Rectal smooth muscle tissue (tissue), 1 donor: ENCODE measurements around the gene RASA3.

Source experiments
- H3K27ac ChIP-seq: one replicate; pipeline ENCODE4 v1.7.0; 2013; ENCODE audit warnings: low read depth, low read length, inconsistent platforms
- H3K27me3 ChIP-seq: one replicate; pipeline ENCODE4 v1.7.0; 2013; ENCODE audit warnings: low read length; ENCODE audit not compliant: control insufficient read depth, insufficient read depth
- H3K36me3 ChIP-seq: one replicate; pipeline ENCODE4 v1.7.0; 2013; ENCODE audit warnings: low read length; ENCODE audit not compliant: control insufficient read depth, insufficient read depth
- H3K4me1 ChIP-seq: one replicate; pipeline ENCODE4 v1.7.0; 2013; ENCODE audit warnings: low read length; ENCODE audit not compliant: control insufficient read depth, insufficient read depth
- H3K4me3 ChIP-seq: one replicate; pipeline ENCODE4 v1.7.0; 2013; ENCODE audit warnings: low read length
- H3K9ac ChIP-seq: one replicate; pipeline ENCODE4 v1.7.0; 2013; ENCODE audit warnings: low read length

RASA3 gene

DNA sequence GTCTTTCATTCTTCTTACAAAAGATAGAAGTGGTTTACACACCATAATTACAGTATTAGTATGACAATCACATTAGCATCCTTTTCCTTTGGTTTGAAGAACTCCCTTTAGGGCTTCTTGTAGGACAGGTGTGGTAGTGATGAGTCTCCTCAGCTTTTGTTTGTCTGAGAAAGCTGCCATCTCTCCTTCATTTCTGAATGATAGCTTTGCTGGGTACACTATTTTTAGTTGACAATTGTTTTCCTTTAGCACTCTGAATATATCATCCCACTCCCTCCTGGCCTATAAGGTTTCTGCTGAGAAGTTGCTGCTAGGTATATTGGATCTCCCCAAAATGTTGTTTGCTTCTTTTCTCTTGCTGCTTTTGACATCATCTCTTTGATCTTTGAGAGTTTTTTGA, 39.3 kb downstream of the RASA3 start:
- Histone ChIP-seq H3K4me3 (no peak overlapping the region), H3K27me3 (no peaks in the 10 kb centered on the region), H3K4me1 (no peaks in the 10 kb centered on the region), H3K27ac (no peak overlapping the region), H3K9ac (no peak overlapping the region), H3K36me3 (no peaks in the 10 kb centered on the region)

DNA sequence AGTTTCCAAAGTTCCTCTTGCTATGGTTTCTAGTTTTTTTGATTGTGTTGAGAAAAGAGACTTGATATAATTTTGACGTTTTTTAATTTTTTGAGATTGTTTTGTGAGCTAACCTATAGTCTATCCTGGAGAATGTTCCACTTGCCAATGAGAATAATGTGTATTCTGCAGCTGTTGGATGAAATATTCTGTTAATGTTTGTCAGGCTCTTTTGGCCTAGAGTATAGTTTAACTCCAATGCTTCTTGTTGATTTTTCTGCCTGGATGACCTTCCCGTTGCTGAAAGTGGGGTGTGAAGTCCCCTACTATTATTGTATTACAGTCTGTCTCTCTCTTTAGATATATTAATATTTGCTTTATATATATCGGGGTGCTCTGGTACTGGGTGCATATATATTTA, 40.0 kb downstream of the RASA3 start:
- Histone ChIP-seq H3K4me1 (no peaks in the 10 kb centered on the region), H3K9ac (no peak overlapping the region), H3K27me3 (no peaks in the 10 kb centered on the region), H3K36me3 (no peaks in the 10 kb centered on the region), H3K4me3 (no peak overlapping the region), H3K27ac (no peak overlapping the region)

DNA sequence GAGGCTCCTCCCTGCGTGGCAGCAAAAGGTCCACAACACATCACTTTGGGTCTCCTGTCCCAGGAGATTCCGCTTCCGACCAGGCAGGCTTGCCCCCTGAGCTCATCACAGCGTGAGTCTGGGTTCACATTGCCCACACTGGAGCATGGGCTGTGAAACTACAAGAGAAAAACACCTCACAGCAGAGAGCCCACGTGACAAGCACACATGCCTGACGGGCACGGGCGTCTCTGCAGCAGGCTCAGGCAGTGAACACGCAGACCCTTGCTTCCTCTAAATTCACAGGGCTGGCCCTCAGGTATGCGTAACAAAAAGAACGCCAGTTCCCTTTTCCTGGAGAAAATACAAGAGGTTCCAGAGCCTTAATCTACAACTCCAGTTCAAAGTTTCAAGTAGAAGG, 41.9 kb downstream of the RASA3 start:
- Histone ChIP-seq H3K9ac (no peak overlapping the region), H3K36me3 (no peaks in the 10 kb centered on the region), H3K4me3 (no peak overlapping the region), H3K27ac (no peak overlapping the region), H3K27me3 (no peaks in the 10 kb centered on the region), H3K4me1 (no peaks in the 10 kb centered on the region)

DNA sequence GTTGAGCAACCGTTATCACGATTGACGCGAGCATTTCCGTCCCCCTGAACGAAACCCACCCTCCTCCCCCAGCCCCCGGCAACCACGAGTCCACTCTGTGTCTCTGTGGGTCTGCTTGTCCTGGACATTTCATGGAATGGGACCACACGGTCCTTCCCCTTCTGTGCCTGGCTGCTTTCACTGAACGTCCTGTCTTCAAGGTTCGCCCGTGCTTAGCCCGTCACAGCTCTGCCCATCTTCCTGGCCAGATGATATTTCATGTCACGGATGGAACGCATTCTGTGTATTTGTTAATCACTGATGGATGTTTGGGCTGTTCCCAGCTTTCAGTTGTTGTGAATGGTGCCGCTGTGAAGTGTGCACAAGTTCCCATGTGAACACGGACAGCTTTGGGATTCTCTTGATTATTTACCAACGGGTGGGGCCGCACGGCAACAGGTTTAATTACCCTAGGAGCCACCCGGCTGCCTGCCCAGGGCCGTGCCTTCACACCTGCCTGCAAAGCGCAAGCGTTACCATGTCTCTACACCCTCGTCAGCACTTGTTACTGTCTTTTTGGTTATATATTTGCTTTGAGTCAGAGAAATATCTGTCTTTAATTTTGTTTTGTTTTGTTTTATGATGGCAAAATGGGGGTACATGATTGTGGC, 42.5 kb downstream of the RASA3 start:
- H3K9ac ChIP-seq, result no peak overlapping the region
- no peak overlapping the region for H3K27ac ChIP-seq
- no peaks in the 10 kb centered on the region for H3K4me1 ChIP-seq
- H3K27me3 ChIP-seq, result no peaks in the 10 kb centered on the region
- no peaks in the 10 kb centered on the region for H3K36me3 ChIP-seq
- no peak overlapping the region for H3K4me3 ChIP-seq

DNA sequence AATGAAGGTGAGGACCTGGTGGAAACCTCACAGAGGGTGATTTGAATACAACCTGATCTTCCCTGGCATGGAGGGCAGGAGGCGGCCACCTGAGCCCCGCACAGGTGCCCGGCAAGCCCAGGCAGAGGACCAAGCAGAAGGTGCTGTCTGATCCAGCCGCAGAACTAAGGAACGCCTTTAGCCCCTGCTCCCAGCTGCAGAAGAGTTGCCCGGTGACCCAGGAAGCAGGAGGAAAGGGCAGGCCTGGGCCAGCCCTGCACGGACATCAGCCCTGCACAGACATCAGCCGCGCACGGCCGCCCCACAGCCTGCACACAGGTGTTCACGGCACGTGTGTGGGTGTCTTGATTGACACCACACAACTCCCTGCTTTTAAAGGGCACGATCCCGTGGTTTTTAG, 43.1 kb downstream of the RASA3 start:
- H3K4me3 ChIP-seq, result no peak overlapping the region
- H3K4me1 ChIP-seq, result no peaks in the 10 kb centered on the region
- H3K27me3 ChIP-seq, result no peaks in the 10 kb centered on the region
- H3K27ac ChIP-seq, result no peak overlapping the region
- no peak overlapping the region for H3K9ac ChIP-seq
- no peaks in the 10 kb centered on the region for H3K36me3 ChIP-seq

DNA sequence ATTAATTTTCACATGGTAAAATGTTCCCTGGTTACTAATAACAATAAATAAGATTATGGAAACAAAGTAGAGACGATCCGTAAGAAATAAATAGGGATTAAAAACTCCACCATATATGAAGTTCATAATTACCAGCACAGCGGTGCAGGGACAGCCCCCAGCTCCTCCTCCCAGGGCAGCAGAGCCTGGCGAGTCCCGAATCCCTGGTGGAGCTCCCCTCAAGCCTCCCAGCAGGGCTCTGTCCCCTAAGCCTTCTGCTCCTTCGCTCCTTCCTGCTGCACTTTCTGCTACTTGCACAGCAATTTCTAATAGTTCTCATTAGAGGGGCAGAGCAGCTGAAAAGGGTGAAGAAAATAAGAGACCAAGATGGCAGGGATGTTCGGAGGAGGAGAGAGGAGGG, 43.6 kb downstream of the RASA3 start:
- H3K27ac ChIP-seq, result no peak overlapping the region
- no peaks in the 10 kb centered on the region for H3K36me3 ChIP-seq
- no peaks in the 10 kb centered on the region for H3K27me3 ChIP-seq
- no peak overlapping the region for H3K9ac ChIP-seq
- no peak overlapping the region for H3K4me3 ChIP-seq
- H3K4me1 ChIP-seq, result no peaks in the 10 kb centered on the region

DNA sequence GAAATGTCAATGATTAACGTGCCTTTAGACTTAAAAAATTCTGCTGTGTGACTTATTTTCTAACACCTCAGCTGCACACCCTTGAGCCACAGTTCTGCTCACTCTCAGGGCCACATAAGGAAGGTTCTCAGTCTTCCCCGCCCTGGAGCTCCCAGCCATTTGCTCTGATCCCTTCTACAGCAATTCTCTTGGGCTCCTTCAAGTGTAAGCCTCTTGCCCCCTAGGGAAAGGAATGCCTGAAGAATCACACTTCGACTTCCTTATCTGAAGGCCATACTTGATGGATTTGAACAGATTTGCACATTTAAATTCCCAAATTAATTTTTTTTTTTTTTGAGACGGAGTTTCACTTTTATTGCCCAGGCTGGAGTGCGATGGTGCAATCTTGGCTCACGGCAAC, 44.2 kb downstream of the RASA3 start:
- H3K27ac ChIP-seq, result no peak overlapping the region
- H3K9ac ChIP-seq, result no peak overlapping the region
- no peaks in the 10 kb centered on the region for H3K4me1 ChIP-seq

DNA sequence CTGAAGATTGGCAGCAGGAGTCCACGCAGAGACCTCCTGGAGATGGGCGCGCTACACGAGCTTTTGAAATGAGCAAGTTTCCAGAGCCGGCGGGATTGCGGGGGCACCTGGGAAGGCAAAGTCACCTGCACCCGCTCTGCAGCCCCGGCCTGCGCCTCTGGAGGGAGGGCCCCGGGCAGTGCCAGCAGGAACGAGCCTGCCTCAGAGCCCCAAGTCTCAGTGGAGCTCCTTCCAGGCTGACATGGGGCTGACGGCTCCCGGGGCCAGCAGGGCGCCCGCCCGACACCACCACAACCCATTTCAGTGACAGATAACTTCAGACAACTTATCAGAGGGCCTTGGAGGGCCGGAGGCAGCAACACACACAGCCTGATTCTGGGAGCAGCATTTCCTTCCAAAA, 45.0 kb downstream of the RASA3 start:
- Histone ChIP-seq H3K36me3 (no peaks in the 10 kb centered on the region), H3K27ac (no peak overlapping the region), H3K27me3 (no peaks in the 10 kb centered on the region), H3K4me3 (no peak overlapping the region), H3K4me1 (no peaks in the 10 kb centered on the region), H3K9ac (no peak overlapping the region)

More for the DNA sequence above, 44.2 kb downstream of the RASA3 start:
- Histone ChIP-seq H3K27me3 (no peaks in the 10 kb centered on the region), H3K4me3 (no peak overlapping the region), H3K36me3 (no peaks in the 10 kb centered on the region)

DNA sequence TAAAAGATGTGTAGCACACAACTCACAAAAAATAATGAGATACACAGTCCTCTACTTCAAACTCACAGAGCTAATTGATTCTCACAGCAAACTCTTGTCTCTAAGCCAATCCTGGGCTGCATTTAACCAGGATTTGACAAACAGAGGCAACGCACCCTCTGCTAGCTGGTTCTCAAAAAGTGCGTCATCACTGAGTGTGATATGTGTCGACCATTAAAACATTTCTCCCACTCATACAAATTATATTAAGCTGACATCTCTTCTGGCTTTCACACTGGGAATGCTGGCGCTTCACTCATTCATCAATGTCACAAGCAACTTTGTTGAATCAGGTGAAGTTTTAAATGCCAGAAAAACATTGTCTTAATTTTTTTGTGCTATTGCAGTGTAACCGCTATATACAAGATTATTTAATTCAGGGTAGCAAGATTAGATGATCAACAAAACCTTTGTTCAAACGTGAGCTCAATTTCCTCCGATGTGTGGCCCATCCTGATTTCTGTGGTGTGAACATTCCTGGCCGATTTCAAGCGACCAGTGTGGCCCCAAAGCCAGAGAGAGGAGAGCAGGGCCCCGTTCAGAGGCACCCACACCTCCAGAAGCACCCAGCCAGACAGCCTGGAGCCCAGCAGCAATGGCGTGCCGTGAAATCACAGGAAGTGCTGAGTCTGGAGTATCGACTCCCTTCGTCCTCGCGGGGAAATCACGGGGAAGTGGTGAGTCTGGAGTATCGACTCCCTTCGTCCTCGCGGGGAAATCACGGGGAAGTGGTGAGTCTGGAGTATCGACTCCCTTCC, 49.4 kb downstream of the RASA3 start:
- no peak overlapping the region for H3K4me3 ChIP-seq
- H3K4me1 ChIP-seq, result no peaks in the 10 kb centered on the region
- no peaks in the 10 kb centered on the region for H3K36me3 ChIP-seq
- no peak overlapping the region for H3K9ac ChIP-seq
- H3K27ac ChIP-seq, result no peak overlapping the region
- no peaks in the 10 kb centered on the region for H3K27me3 ChIP-seq

DNA sequence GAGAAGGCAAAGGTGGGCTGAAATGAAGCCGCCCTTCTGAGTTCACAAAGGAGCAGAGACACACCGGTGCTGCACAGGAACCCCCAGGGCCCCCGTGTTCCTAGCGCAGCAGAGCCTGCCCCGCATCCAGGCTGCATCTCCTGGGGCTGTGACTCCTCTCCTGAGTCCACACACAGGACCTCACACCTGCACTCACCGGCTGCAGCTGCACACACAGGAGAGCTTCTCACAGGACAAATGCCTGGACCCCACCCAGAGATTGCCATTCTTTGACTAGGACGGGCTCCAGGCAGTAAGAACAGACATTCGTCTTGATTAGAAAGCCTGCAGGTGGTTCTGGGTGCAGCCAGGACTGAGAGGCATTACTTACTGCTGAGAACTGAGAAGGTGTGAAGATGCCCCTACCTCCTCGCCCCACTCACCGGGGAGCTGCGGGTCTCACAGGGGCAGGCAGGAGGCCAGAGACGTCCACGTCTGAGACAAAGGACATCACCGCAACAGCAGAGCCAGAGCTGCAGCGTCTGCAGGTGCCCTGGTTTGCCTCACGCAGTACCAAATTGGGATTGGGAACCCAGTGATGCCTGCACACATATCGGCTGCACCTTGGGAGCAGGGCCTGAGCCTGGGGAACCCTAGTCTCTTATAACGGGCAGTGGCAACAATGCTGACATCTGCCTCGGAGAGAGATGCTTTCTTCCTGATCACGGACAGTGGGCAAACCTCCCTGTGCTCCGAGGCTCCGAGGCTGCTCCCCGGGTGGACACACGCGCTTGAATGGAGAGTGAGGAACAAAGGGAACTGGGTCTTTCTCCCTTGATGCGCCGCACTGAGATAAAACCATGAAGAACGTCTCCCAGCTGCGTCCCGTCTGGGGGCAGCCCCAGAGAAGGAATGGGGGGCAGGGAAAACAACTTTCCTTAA, 50.4 kb downstream of the RASA3 start:
- H3K4me3 ChIP-seq, result no peak overlapping the region
- H3K4me1 ChIP-seq, result no peaks in the 10 kb centered on the region
- no peak overlapping the region for H3K9ac ChIP-seq
- no peaks in the 10 kb centered on the region for H3K27me3 ChIP-seq
- no peak overlapping the region for H3K27ac ChIP-seq
- no peaks in the 10 kb centered on the region for H3K36me3 ChIP-seq

DNA sequence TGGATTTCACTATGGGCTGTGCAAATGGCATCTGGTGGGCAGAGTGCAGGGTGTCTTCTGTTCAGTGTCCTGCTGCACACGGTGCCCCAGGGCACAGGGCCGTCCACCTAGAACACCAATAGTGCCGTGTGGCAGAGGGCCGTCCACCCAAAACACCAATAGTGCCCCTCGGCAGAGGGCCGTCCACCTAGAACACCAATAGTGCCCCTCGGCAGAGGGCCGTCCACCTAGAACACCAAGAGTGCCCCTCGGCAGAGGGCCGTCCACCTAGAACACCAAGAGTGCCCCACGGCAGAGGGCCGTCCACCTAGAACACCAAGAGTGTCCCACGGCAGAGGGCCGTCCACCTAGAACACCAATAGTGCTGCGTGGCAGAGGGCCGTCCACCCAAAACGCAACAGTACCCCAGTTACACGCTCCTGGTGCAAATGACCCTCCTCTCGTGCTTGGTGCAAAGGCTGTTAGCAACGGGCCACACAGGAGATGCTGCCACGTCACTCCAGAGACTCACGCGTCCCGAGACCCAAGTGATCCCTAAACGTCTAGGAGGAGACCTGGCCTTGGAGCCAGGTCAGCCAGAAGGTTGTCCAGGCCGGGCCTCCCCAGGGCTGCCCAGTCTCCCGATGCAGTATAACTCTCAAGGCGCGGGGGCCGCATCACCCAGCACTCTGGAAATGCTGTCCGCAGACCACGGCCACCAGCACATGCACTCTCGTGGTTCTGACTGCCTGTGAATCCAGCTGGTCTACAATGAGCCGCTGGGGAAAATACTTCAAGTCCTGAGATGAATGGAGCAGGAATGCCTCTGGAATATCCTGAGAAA, 51.5 kb downstream of the RASA3 start:
- Histone ChIP-seq H3K36me3 (no peaks in the 10 kb centered on the region), H3K9ac (no peak overlapping the region)

More for the DNA sequence above, 51.5 kb downstream of the RASA3 start:
- Histone ChIP-seq H3K4me3 (no peak overlapping the region), H3K27ac (no peak overlapping the region), H3K27me3 (no peaks in the 10 kb centered on the region), H3K4me1 (no peaks in the 10 kb centered on the region)
